Liver (tissue), 3 donors: Measurements from ENCODE around the gene MRPL37.

Source experiments
- EGR1 ChIP-seq, 2 donors: IDR thresholded peaks; 2 replicates each; pipeline ENCODE4 v1.6.1; 2016 to 2018; ENCODE audit warnings: antibody characterized with exemption in 2 of 2, low read depth in 2 of 2
- FOXA2 ChIP-seq: IDR thresholded peaks from 2 replicates; pipeline ENCODE4 v1.6.1; 2016; ENCODE audit warnings: antibody characterized with exemption
- GABPA ChIP-seq, 2 donors: IDR thresholded peaks in 1 of 2; conservative IDR thresholded peaks in 1 of 2; 2 replicates each; pipeline ENCODE4 v1.6.1; 2016; ENCODE audit warnings: antibody characterized with exemption in 2 of 2, mild to moderate bottlenecking in 1 of 2, moderate library complexity in 1 of 2
- MAX ChIP-seq: IDR thresholded peaks from 2 replicates; pipeline ENCODE4 v1.6.1; 2016; ENCODE audit warnings: antibody characterized with exemption
- NR2F2 ChIP-seq: IDR thresholded peaks from 2 replicates; pipeline ENCODE4 v1.6.1; 2016; ENCODE audit warnings: antibody characterized with exemption
- RAD21 ChIP-seq, 2 donors: IDR thresholded peaks; 2 replicates each; pipeline ENCODE4 v1.6.1; 2016; ENCODE audit warnings: antibody characterized with exemption in 2 of 2, mild to moderate bottlenecking in 2 of 2
- REST ChIP-seq: IDR thresholded peaks from 2 replicates; pipeline ENCODE4 v1.6.1; 2016; ENCODE audit warnings: antibody characterized with exemption, mild to moderate bottlenecking
- RXRA ChIP-seq, 2 donors: IDR thresholded peaks; 2 replicates each; pipeline ENCODE4 v1.6.1; 2017 to 2018; ENCODE audit warnings: antibody characterized with exemption in 2 of 2, mild to moderate bottlenecking in 1 of 2
- SP1 ChIP-seq: IDR thresholded peaks from 2 replicates; pipeline ENCODE4 v1.6.1; 2018; ENCODE audit warnings: antibody characterized with exemption, mild to moderate bottlenecking
- TAF1 ChIP-seq: conservative IDR thresholded peaks from 2 replicates; pipeline ENCODE4 v1.6.1; 2016; ENCODE audit warnings: antibody characterized with exemption, mild to moderate bottlenecking
- YY1 ChIP-seq: IDR thresholded peaks from 2 replicates; pipeline ENCODE4 v1.6.1; 2016; ENCODE audit warnings: antibody characterized with exemption, mild to moderate bottlenecking
- TF ChIP-seq, protein P1 (sequence below): fragments of 150-350 bp; IDR thresholded peaks from 2 replicates; pipeline ENCODE4 v1.5.1; 2017; ENCODE audit warnings: improper control_type of control experiment, low read depth, low read length; ENCODE audit not compliant: missing input control
- TF ChIP-seq, protein P2 (sequence below): IDR thresholded peaks from 2 replicates; pipeline ENCODE4 v1.6.1; 2016; ENCODE audit warnings: antibody characterized with exemption
- TF ChIP-seq, protein P3 (sequence below): IDR thresholded peaks from 2 replicates; pipeline ENCODE4 v1.6.1; 2016; ENCODE audit warnings: antibody characterized with exemption
- donor health status: healthy.
- donor health status: healthy.

GRCh38 chr1:54171606-54172005, 28.4 kb upstream of the MRPL37 start:
- TF ChIP-seq RXRA (IDR thresholded peaks at IDR 0.05) (no peak), GABPA (IDR thresholded peaks at IDR 0.05 in 1 of 2, conservative IDR thresholded peaks at IDR 0.05 in 1 of 2) (no peak), RAD21 (IDR thresholded peaks at IDR 0.05) (no peak), REST (no peak), TAF1 (no peak), YY1 (no peak), SP1 (no peak), FOXA2 (no peak), EGR1 (IDR thresholded peaks at IDR 0.05; ENCODE audit: low read depth in 2 of 2) (no peak), NR2F2 (no peak), MAX (no peak)
- TF ChIP-seq, protein P1, sequence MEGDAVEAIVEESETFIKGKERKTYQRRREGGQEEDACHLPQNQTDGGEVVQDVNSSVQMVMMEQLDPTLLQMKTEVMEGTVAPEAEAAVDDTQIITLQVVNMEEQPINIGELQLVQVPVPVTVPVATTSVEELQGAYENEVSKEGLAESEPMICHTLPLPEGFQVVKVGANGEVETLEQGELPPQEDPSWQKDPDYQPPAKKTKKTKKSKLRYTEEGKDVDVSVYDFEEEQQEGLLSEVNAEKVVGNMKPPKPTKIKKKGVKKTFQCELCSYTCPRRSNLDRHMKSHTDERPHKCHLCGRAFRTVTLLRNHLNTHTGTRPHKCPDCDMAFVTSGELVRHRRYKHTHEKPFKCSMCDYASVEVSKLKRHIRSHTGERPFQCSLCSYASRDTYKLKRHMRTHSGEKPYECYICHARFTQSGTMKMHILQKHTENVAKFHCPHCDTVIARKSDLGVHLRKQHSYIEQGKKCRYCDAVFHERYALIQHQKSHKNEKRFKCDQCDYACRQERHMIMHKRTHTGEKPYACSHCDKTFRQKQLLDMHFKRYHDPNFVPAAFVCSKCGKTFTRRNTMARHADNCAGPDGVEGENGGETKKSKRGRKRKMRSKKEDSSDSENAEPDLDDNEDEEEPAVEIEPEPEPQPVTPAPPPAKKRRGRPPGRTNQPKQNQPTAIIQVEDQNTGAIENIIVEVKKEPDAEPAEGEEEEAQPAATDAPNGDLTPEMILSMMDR = no peak
- TF ChIP-seq, protein P2, sequence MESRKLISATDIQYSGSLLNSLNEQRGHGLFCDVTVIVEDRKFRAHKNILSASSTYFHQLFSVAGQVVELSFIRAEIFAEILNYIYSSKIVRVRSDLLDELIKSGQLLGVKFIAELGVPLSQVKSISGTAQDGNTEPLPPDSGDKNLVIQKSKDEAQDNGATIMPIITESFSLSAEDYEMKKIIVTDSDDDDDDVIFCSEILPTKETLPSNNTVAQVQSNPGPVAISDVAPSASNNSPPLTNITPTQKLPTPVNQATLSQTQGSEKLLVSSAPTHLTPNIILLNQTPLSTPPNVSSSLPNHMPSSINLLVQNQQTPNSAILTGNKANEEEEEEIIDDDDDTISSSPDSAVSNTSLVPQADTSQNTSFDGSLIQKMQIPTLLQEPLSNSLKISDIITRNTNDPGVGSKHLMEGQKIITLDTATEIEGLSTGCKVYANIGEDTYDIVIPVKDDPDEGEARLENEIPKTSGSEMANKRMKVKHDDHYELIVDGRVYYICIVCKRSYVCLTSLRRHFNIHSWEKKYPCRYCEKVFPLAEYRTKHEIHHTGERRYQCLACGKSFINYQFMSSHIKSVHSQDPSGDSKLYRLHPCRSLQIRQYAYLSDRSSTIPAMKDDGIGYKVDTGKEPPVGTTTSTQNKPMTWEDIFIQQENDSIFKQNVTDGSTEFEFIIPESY = no peak
- TF ChIP-seq, protein P3, sequence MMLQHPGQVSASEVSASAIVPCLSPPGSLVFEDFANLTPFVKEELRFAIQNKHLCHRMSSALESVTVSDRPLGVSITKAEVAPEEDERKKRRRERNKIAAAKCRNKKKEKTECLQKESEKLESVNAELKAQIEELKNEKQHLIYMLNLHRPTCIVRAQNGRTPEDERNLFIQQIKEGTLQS = no peak
